ENCODE measurements around the gene HSD11B1. TPM values are rescaled to one million over a fixed set of nuclear protein-coding genes. Genes with fewer than 3 reads are reported as not detected.

The HSD11B1 gene
- total RNA-seq, 1 donor from 2014 or later: not detected

DNA sequence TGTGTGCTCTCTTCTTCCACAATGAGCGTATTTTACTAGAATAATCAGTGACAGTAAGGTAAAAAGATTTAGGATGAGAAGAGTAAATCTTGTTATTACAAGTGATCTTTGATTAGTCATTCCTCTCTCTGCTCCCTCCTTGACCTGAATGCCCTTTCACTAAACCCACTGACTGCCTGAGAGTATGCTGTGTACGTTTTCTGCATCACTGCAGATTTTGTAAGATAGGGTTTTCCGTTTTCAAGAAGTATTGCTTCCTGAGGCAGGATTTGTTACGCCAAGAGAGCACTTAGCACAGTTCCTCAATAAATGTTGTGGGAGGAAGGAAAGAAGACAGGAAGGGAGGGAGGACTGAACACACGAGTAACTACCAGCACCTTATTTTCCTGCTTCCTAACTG, 44.7 kb upstream of the HSD11B1 start:
- Mint-ChIP-seq H3K27ac (ENCODE audit: unreplicated experiment) (no peak overlapping the region), H3K27me3 (ENCODE audit: unreplicated experiment) (peaks cover 9% of the 10 kb centered on the region), H3K36me3 (ENCODE audit: low read depth, unreplicated experiment) (no peaks in the 10 kb centered on the region), H3K9me3 (ENCODE audit: unreplicated experiment) (no peaks in the 10 kb centered on the region), H3K4me3 (ENCODE audit: unreplicated experiment) (no peak overlapping the region), H3K4me1 (ENCODE audit: unreplicated experiment) (peaks cover 21% of the 10 kb centered on the region)
- no peak for DNase-seq (ENCODE audit: low spot score)
- TF ChIP-seq, protein P1, sequence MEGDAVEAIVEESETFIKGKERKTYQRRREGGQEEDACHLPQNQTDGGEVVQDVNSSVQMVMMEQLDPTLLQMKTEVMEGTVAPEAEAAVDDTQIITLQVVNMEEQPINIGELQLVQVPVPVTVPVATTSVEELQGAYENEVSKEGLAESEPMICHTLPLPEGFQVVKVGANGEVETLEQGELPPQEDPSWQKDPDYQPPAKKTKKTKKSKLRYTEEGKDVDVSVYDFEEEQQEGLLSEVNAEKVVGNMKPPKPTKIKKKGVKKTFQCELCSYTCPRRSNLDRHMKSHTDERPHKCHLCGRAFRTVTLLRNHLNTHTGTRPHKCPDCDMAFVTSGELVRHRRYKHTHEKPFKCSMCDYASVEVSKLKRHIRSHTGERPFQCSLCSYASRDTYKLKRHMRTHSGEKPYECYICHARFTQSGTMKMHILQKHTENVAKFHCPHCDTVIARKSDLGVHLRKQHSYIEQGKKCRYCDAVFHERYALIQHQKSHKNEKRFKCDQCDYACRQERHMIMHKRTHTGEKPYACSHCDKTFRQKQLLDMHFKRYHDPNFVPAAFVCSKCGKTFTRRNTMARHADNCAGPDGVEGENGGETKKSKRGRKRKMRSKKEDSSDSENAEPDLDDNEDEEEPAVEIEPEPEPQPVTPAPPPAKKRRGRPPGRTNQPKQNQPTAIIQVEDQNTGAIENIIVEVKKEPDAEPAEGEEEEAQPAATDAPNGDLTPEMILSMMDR (IDR thresholded peaks at IDR 0.05; ENCODE audit: unreplicated experiment): no peak

DNA sequence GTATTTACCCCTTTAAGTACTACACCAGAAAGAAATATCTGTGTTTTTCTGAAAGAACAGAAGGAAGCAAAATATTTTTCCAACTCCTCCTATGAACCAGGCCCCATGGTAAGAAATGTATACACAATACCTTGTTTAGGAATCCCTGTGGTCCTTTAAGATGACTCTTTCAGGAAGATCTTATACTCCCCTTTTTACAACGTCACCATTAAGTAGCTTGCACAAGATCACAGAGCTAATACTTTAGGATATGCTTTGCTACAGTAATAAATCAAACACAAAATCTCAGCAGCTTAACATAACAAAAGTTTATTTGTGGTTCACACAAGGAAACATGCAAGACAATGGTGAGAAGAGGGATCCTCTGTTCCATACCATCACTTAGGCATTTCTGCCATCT, 43.6 kb upstream of the HSD11B1 start:
- no peak for DNase-seq (ENCODE audit: low spot score)
- no peaks in the 10 kb centered on the region for H3K9me3 Mint-ChIP-seq (ENCODE audit: unreplicated experiment)
- H3K4me1 Mint-ChIP-seq (ENCODE audit: unreplicated experiment): peaks cover 21% of the 10 kb centered on the region
- H3K27ac Mint-ChIP-seq (ENCODE audit: unreplicated experiment): no peak overlapping the region
- H3K4me3 Mint-ChIP-seq (ENCODE audit: unreplicated experiment): no peak overlapping the region
- no peaks in the 10 kb centered on the region for H3K36me3 Mint-ChIP-seq (ENCODE audit: low read depth, unreplicated experiment)
- peaks cover 10% of the 10 kb centered on the region for H3K27me3 Mint-ChIP-seq (ENCODE audit: unreplicated experiment)
- TF ChIP-seq, protein P1 (IDR thresholded peaks at IDR 0.05; ENCODE audit: unreplicated experiment): no peak

DNA sequence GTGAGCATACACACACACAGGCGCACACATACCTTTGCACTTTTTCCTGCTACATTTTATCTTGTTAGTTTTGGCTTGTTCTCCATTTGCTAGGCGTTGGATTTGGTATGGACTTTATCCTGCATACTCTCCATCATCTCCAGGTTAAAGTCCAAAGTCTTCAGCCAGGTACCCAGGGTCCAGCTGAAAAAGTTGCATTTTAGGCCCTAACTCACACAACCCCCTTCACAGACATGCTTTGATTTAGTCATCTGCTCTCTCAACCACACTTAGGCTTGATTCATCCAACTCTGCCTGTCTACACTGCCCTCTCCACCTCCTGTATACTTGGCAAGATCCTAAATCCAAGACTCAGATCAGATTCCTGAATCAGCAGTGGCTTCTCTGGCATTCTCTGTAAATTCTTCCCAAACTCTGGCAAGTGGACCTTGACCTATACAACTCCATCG, 41.7 kb upstream of the HSD11B1 start:
- no peak for DNase-seq (ENCODE audit: low spot score)
- Mint-ChIP-seq H3K36me3 (ENCODE audit: low read depth, unreplicated experiment) (no peaks in the 10 kb centered on the region), H3K4me1 (ENCODE audit: unreplicated experiment) (peaks cover 21% of the 10 kb centered on the region), H3K9me3 (ENCODE audit: unreplicated experiment) (no peaks in the 10 kb centered on the region), H3K27ac (ENCODE audit: unreplicated experiment) (no peak overlapping the region), H3K27me3 (ENCODE audit: unreplicated experiment) (peaks cover 2% of the 10 kb centered on the region), H3K4me3 (ENCODE audit: unreplicated experiment) (no peak overlapping the region)
- TF ChIP-seq, protein P1 (IDR thresholded peaks at IDR 0.05; ENCODE audit: unreplicated experiment): no peak

DNA sequence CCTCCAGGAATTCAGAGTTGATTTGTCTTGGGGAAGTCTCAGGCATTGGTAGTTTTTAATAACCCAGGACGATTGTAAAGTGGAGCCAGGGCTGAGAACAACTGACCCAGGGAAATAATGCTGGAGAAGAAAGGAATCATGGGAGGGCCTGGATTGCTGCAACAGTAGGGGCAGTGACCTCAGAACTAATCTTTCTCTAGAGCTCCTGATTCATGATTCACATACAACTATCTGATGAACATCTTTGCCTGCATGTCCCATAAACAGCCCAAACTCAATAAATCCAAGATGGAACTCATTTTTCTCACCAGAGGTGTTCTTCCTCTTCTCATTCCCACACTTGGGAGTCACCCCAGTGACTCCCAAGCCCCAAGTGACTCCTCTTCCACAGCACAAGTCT, 37.5 kb upstream of the HSD11B1 start:
- H3K9me3 Mint-ChIP-seq (ENCODE audit: unreplicated experiment): no peaks in the 10 kb centered on the region
- H3K4me3 Mint-ChIP-seq (ENCODE audit: unreplicated experiment): no peak overlapping the region
- no peaks in the 10 kb centered on the region for H3K4me1 Mint-ChIP-seq (ENCODE audit: unreplicated experiment)
- DNase-seq (ENCODE audit: low spot score): no peak
- TF ChIP-seq, protein P1 (IDR thresholded peaks at IDR 0.05; ENCODE audit: unreplicated experiment): no peak
- H3K36me3 Mint-ChIP-seq (ENCODE audit: low read depth, unreplicated experiment): no peaks in the 10 kb centered on the region
- no peak overlapping the region for H3K27ac Mint-ChIP-seq (ENCODE audit: unreplicated experiment)
- peaks cover 8% of the 10 kb centered on the region for H3K27me3 Mint-ChIP-seq (ENCODE audit: unreplicated experiment)

DNA sequence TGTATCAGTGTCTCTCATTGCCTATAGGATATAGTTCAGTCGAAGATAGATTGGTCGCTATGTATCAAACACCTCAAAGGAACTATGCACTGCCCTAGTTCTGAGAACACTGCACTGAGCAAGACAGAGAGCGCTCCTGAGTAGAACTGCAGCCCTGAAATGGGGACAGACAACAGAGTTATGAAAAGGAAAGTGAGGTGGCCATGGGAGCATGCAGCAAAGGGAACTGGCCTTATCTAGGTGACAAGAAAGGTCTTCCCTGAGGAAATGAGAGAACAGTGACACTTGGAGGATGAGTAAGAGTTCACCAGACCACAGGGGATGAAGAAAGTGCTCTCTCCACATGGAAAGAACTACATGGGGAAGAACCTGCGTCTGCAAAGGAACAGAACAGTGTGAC, 36.9 kb upstream of the HSD11B1 start:
- H3K27ac Mint-ChIP-seq (ENCODE audit: unreplicated experiment): no peak overlapping the region
- TF ChIP-seq, protein P1 (IDR thresholded peaks at IDR 0.05; ENCODE audit: unreplicated experiment): no peak
- no peak for DNase-seq (ENCODE audit: low spot score)
- peaks cover 8% of the 10 kb centered on the region for H3K27me3 Mint-ChIP-seq (ENCODE audit: unreplicated experiment)
- peaks cover under 1% of the 10 kb centered on the region for H3K4me1 Mint-ChIP-seq (ENCODE audit: unreplicated experiment)
- H3K9me3 Mint-ChIP-seq (ENCODE audit: unreplicated experiment): no peaks in the 10 kb centered on the region
- H3K4me3 Mint-ChIP-seq (ENCODE audit: unreplicated experiment): no peak overlapping the region
- no peaks in the 10 kb centered on the region for H3K36me3 Mint-ChIP-seq (ENCODE audit: low read depth, unreplicated experiment)

Data from endothelial cell (in vitro differentiated cells).